GM18519 (cell line): ENCODE data around the gene ASH1L.
"Not testable (repeated sequence)": the region's sequence is repeated elsewhere in the genome, so short reads cannot be mapped to it uniquely, and the experiment has no call there.

ENCODE experiments used
- ATAC-seq: cut with Tn5 transposase; IDR thresholded peaks from one replicate; pipeline ENCODE4 v1.9.1; 2021; ENCODE audit warnings: mild to moderate bottlenecking, moderate library complexity; ENCODE audit not compliant: unreplicated experiment, low FRiP score

Gene ASH1L

DNA sequence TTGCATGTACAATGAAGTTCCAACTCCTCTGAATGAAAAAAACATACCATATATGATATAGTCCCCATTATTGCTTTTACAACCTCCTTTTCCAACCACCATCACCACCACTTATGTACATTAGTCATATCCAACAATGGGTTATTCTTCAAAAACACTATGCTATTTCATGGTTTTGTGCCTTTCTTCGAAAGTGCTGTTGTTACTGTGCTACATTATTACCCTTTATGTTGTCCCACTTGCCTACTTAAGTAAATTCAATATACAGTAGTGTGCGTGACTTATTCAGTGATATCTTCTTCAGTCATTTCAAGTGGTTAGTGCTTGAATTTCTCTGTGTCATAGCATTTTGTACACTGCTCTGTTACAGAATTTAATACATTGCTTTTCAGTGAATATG, 105.3 kb downstream of the ASH1L start:
- no peak for ATAC-seq

DNA sequence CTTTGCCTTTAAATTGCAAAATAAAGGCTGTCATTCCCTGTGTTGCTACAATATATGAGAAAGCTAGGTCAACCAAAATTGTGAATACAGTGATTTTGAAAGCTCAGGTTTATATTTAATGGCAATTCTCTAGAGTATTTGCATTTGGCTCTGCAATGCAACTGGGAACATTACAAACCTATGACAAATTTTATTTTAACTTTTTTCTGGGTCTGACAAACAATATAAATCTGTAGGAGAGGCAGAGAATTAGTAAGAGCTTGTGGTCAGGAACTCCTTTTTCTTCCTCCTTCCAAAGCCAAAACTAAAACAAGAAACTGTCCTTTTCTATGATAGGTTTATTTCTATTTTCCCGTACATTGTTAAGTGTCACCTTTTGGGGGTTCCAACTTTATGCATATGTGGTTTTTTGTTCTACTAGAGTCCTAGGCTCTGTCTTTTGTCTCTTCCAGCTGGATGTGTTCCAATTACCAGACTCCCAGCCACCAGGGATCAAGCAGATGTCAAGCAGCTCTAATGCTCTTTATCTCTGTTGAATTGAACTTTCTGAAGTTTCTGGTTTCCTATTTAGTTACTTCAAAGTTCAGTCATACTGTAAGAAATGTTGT, 106.9 kb downstream of the ASH1L start:
- no peak for ATAC-seq

- no peak for ATAC-seq
Measured at GRCh38 chr1:155454096-155454495, 108.5 kb downstream of the ASH1L start.

DNA sequence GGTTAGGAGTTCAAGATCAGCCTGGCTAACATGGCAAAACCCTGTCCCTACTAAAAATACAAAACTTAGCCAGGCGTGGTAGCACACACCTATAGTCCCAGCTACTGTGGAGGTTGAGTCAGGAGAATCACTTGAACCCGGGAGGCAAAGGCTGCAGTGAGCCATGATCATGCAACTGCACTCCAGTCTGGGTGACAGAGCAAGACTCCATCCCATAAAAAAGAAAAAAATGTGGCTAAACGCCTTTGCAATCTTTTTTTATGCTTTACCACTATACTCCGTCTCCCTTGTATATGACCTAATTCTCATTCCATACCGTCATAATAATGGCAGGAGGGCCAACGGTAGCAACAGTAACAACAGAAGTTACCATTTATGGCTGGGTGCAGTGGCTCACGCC, 109.5 kb downstream of the ASH1L start:
- no peak for ATAC-seq

- no peak for ATAC-seq
Measured at GRCh38 chr1:155451199-155451598, 111.4 kb downstream of the ASH1L start.

DNA sequence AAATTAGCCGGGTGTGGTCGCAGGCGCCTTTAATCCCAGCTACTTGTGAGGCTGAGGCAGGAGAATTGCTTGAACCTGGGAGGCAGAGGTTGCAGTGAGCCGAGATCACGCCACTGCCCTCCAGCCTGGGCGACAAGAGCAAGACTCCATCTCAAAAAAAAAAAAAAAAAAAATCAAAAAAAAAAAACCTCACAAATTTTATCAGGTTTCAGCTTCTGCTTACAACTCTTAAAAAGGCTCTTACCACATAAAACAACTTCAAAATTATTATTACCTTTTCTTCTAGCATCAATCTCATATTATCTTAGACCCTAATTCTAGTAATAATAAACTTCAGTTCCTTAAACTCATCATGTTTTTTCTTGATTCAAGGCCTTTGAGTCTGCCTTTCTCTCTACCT, 120.2 kb downstream of the ASH1L start:
- ATAC-seq = not testable (repeated sequence)

DNA sequence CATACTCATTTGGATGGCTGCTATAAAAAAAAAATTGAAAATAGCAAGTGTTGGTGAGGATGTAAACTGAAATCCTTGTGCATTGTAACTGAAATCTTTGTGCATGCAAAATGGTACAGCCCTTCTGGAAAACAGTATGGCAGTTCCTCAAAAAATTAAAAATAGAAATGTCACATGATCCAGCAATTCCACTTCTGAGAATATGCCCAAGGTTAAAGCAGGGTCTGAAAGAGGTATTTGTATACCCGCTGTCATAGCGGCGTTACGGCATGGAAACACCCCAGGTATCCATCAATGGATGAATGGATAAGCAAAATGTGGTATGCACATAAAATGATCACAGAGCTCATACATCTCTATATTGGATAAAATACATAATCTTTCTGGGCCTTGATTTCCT, 125.2 kb downstream of the ASH1L start:
- ATAC-seq = no peak

GRCh38 chr1:155433831-155434389, 128.7 kb downstream of the ASH1L start:
- ATAC-seq = not testable (repeated sequence)

DNA sequence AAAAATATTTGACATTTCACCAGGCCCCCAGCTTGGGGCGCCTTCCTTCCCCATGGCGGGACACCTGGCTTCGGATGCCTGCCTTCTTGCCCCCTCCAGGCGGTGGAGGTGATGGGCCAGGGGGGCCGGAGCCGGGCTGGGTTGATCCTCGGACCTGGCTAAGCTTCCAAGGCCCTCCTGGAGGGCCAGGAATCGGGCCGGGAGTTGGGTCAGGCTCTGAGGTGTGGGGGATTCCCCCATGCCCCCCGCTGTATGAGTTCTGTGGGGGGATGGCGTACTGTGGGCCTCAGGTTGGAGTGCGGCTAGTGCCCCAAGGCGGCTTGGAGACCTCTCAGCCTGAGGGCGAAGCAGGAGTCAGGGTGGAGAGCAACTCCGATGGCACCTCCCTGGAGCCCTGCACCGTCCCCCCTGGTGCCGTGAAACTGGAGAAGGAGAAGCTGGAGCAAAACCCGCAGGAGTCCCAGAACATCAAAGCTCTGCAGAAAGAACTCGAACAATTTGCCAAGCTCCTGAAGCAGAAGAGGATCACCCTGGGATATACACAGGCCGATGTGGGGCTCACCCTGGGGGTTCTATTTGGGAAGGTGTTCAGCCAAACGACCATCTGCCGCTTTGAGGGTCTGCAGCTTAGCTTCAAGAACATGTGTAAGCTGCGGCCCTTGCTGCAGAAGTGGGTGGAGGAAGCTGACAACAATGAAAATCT, 129.3 kb downstream of the ASH1L start:
- not testable (repeated sequence) for ATAC-seq

DNA sequence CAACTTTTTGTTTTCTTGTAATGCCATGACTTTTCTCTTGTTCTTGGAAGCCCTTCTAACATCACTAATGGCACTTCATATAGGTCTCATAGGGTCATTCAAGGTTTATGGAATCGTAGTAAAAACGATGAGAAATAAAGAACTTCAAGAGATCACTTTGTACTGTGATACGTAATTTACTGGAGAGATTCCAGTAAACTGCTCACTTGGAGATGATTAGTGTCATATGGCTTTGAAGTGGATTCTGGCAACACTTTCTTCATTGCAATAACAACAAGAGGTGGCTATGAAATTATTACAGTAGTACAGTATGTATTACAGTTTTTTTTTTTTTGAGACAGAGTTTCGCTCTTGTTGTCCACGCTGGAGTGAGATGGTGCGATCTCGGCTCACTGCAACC, 138.5 kb downstream of the ASH1L start:
- no peak for ATAC-seq

DNA sequence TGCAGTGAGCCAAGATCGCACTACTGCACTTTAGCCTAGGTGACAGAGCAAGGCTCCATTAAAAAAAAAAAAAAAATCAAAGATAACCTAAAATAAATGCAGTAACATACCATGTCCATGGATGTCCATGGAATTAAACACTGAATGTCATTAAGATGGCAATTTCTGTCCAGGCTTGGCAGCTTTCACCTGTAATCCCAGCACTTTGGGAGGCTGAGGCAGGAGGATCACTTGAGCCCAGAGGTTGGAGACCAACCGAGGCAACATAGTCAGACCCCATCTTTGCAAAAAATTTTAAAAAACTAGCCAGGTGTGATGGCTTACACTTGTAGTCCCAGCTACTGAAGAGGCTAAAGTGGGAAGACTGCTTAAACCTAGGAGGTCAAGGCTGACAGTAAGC, 141.8 kb downstream of the ASH1L start:
- ATAC-seq = no peak

DNA sequence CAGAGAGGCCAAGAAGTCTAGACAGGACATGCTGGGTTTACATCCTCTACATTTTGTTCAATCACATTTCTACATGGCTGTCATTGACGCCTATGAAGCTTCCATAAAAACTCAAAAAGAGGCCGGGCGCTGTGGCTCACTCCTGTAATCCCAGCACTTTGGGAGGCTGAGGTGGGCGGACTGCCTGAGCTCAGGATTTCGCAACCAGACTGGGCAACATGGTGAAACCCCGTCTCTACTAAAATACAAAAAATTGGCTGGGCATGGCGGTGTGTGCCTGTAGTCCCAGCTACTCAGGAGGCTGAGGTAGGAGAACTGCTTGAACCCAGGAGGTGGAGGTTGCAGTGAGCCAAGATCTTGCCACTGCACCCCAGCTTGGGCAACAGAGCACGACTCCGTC, 150.8 kb downstream of the ASH1L start:
- ATAC-seq = not testable (repeated sequence)

DNA sequence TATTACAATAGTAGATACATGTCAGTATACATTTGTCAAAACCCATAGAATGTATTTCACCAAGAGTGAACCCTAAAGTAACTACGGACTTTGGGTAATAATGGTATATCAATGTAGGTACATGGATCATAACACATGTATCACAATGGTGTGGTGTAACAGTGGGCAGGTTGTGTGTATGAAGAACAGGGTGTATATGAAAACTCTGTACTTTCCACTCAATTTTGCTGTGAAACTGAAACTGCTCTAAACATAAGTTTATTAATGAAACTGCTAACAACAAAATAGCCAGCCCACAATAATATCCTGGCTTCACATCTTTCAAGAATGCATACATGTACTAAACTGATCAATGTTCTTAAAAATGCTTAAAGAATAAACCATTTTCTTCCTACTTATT, 151.7 kb downstream of the ASH1L start:
- ATAC-seq = no peak

DNA sequence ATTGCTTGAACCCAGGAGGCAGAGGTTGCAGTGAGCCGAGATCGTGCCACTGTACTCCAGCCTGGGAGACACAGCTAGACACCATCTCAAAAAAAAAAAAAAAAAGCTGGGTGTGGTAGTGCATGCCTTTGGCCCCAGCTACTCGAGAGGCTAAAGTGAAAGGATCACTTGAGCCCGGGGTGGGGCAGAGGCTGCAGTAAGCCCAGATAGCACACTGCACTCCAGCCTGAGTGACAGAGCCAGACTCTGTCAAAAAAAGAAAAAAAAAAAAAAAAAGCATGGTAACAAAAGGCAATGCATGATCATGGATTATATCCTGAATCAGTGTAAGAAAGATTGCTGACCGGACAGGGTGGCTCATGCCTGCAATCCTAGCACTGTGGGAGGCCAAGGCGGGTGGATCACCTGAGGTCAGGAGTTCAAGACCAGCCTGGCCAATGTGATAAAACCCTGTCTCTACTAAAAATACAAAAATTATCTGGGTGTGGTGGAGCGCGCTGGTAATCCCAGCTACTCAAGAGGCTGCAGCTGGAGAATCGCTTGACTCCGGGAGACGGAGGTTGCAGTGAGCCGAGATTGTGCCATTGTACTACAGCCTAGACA, 165.6 kb downstream of the ASH1L start:
- ATAC-seq = no peak

DNA sequence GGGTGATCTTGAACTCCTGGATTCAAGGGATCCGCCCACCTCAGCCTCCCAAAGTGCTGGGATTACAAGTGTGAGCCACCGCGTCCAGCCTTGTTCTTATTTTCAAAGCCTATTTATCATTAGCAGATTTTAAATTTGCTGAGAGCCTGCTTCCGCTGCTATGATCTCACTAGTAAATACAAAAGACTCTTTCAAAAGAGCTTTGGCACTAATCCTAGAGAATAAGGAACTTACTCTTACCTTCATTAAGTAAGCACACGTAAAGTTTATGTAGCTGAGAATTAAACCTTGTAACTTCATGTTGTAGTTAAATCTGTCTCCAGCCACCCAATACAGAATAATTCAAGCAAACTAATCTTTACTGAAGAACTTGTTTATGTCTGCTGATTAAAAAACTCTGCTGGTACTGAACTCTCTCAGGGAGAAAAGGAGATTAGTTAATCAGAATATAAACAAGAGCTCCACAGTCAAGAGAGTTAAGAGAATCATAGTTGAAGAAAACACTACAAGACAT, 169.6 kb downstream of the ASH1L start:
- ATAC-seq = no peak

DNA sequence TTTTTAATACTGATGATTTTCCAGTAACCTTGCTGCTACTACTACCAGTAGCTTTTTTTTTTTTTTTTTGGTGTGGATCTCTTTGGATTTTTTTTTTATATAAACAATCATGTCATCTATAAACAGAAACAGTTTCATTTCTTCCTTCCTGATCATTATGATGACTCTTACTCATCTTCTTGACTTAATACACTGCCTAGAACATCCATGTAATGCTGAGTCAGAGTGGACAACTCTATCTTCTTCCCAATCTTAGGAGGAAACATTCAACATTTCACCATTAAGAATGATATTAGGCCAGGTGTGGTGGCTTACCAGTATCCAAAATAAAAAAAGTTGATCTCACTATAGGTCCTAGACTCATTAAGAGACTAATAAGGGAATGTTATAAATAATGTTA, 172.8 kb downstream of the ASH1L start:
- no peak for ATAC-seq

DNA sequence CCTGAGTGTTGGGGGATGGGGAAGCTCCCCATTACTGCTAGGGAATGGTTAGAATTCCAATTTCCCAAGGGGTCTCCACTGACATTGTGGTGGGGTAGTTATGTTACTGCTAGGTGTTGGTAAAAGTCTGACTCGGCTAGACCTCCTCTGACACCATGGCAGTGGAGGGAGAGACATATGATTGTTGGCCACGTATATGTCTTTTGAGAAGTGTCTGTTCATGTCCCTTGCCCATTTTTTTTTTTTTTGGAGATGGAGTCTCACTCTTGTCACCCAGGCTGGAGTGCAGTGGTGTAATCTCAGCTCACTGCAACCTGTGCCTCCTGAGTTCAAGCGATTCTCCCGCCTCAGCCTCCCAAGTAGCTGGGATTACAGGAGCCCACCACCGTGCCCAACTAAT, 176.8 kb downstream of the ASH1L start:
- not testable (repeated sequence) for ATAC-seq

DNA sequence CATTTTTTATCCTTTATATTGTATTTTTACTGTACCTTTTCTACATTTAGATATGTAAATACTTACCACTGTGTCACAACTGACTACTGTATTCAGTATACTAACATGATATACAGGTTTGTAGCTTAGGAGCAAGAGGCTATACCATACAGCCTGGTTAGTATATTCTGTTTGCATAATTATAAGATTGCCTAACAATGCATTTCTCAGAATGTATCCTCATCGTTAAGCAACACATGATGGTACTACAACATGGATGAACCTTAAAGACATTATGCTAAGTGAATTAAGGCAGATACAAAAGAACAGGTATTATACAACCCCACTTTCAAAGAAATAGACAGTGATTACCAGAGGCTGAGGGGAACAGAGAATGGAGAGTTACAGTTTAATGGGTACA, 179.2 kb downstream of the ASH1L start:
- no peak for ATAC-seq

- ATAC-seq = no peak
Measured at GRCh38 chr1:155379631-155380090, 182.9 kb downstream of the ASH1L start.

DNA sequence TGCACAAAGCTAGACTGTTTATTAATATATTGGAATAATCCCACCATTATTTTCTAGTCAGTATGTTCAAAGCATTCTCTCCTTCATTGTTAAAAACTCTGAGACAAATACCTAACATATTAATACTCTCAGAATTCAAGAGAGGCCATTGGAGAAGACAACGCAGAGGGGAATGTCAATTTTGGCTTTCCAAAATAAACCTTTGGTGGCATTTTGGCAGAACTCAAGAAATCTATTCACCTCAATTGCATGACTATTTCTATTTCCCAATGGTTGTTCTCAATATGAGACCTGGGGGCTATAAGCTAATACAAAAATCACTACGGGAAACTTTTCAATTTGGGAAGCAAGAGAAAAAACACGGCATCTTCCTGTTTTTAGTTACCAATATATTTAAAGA, 183.4 kb downstream of the ASH1L start:
- no peak for ATAC-seq

DNA sequence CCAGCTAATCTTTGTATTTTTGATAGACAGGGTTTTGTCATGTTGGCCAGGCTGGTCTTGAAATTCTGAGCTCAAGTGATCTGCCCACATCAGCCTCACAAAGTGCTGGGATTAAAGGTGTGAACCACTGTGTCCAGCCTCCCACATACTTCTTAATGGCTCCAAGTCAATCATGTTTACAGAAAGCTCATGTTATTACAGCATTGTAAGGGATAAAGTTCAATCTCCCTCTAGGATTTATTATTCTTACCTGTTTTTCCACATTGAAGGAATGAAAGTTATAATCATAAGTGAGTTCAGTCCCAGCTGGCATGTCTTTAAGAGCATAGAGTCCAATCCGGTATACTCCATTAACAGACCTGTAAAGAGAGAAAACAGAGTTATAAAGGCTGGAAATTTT, 202.6 kb downstream of the ASH1L start:
- no peak for ATAC-seq
